GM21723 (cell line): ENCODE measurements around the gene CLPTM1L.
"Not testable (repeated sequence)": the region's sequence is repeated elsewhere in the genome, so short reads cannot be mapped to it uniquely, and the experiment has no call there.

ENCODE experiments used
- ATAC-seq: cut with Tn5 transposase; IDR thresholded peaks from one replicate; pipeline ENCODE4 v1.9.1; 2021; ENCODE audit warnings: mild to moderate bottlenecking, moderate library complexity; ENCODE audit not compliant: unreplicated experiment

Gene CLPTM1L

DNA sequence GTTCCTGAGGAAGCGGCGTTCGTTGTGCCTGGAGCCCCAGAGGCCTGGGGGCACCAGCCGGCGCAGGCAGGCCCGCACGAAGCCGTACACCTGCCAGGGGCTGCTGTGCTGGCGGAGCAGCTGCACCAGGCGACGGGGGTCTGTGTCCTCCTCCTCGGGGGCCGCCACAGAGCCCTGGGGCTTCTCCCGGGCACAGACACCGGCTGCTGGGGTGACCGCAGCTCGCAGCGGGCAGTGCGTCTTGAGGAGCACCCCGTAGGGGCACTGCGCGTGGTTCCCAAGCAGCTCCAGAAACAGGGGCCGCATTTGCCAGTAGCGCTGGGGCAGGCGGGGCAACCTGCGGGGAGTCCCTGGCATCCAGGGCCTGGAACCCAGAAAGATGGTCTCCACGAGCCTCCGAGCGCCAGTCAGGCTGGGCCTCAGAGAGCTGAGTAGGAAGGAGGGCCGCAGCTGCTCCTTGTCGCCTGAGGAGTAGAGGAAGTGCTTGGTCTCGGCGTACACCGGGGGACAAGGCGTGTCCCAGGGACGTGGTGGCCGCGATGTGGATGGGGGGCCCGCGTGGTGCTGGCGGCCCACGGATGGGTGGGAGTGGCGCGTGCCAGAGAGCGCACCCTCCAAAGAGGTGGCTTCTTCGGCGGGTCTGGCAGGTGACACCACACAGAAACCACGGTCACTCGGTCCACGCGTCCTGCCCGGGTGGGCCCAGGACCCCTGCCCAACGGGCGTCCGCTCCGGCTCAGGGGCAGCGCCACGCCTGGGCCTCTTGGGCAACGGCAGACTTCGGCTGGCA lies 51.3 kb downstream of the CLPTM1L start:
- ATAC-seq, result no peak

GRCh38 chr5:1292846-1293415 lies 52.0 kb downstream of the CLPTM1L start:
- no peak for ATAC-seq

DNA sequence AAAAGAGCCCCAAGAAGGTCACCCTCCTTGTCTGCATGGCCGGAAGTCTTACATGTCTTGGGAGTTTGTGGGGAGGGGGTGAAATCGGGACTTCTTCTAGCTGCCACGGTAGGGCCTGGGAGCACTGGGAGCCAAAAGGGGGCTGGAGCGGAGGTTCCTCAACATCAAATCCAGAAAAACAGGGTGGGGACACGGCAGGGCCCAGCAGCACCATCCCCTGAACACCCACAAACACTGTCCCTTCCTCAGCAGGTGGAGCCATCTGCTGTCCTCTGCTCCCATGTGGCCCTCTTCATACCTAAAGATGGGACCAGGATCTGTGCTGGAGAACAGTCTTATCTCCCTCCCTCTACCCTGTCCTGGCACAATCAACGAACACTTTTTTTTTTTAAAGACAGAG lies 52.8 kb downstream of the CLPTM1L start:
- ATAC-seq, result no peak

DNA sequence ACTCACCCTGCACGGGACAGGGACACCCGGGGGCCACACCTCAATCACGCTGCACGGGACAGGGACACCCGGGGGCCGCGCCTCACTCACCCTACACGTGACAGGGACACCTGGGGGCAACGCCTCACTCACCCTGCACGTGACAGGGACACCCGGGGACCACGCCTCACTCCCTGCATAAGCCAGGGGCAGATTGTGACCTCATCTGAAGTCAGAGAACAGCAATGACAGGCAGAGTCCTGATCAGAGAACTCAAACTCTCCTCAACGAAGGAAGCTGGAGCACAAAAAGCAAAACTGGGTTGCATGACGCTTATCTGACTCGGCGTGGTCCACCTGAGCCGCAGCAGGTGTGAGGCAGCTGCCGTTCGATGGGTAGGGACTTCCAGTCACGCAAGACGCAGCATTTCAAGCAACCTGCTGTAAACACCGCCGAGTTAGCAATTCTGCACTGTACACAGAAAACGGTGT lies 53.3 kb downstream of the CLPTM1L start:
- no peak for ATAC-seq

- not testable (repeated sequence) for ATAC-seq
Measured at GRCh38 chr5:1290956-1291355, 53.9 kb downstream of the CLPTM1L start.

- ATAC-seq, result not testable (repeated sequence)
Measured at GRCh38 chr5:1289559-1289958, 55.3 kb downstream of the CLPTM1L start.

- no peak for ATAC-seq
Measured at GRCh38 chr5:1288439-1289335, 56.2 kb downstream of the CLPTM1L start.

- ATAC-seq, result no peak
Measured at GRCh38 chr5:1285883-1286291, 59.0 kb downstream of the CLPTM1L start.

DNA sequence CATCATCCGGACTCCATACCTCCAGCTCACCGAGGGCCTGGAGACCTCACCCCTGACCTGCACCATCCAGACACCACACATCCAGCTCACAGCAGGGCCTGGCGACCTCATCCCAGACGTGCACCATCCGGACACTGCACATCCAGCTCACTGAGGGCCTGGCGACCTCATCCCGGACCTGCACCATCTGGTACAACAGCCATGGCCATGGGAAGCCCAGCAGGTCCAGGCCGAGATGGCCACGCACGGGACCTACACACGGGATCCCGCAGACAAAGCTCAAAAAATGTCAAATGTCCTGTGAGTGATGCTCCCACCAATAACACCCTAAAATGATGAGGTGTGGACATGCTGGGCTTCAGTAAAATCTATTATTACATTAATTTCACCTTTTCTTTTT lies 59.8 kb downstream of the CLPTM1L start:
- no peak for ATAC-seq

DNA sequence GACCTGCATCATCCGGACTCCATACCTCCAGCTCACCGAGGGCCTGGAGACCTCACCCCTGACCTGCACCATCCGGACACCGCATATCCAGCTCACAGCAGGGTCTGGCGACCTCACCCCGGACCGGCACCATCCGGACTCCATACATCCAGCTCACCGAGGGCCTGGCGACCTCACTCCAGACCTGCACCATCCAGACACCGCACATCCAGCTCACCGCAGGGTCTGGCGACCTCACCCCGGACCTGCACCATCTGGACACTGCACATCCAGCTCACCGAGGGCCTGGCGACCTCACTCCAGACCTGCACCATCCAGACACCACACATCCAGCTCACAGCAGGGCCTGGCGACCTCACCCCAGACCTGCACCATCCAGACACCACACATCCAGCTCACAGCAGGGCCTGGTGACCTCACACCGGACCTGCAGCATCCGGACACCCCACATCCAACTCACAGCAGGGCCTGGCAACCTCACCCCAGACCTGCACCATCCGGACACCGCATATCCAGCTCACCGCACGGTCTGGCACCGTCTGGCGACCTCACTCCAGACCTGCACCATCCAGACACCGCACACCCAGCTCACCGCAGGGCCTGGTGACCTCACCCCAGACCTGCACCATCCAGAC lies 60.4 kb downstream of the CLPTM1L start:
- ATAC-seq, result not testable (repeated sequence)

- not testable (repeated sequence) for ATAC-seq
Measured at GRCh38 chr5:1283729-1284041, 61.2 kb downstream of the CLPTM1L start.

- ATAC-seq, result not testable (repeated sequence)
Measured at GRCh38 chr5:1282993-1283728, 61.7 kb downstream of the CLPTM1L start.

GRCh38 chr5:1282131-1282992 lies 62.5 kb downstream of the CLPTM1L start:
- ATAC-seq, result no peak

- ATAC-seq, result no peak
Measured at GRCh38 chr5:1281038-1281882, 63.6 kb downstream of the CLPTM1L start.

- ATAC-seq, result no peak
Measured at GRCh38 chr5:1280177-1281037, 64.5 kb downstream of the CLPTM1L start.

DNA sequence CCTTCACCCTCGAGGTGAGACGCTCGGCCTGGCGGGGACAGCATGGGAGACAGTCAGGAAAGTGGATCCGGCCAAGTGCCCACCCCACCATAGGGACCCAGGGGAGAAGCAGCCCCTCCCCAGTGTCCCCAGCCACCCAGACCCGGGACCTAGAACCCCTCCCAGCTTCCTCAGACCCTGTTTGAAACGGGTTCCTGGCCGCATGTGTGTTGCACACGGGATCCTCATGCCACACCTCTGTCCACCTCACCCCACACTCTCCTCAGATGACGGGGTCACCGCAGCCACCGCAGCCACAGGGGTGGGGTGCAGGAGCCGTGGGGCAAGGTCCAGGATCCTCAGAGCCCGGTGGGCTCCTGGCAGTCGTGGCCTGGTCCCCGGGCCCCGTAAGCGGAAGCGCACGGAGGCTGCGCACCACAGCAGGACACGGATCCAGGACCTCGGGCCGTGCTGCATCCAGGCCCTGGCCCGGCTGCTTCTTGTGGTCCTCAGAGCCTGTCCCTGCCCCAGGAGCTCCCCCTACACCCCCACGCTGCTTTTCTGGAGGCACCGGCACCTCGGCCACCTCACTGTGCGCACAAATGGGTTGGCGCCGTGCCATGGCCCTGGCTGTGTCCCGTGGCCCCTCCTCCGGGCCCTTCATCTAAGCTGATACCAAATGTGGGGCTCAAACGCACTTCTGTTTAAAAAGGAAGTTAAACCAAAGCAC lies 65.3 kb downstream of the CLPTM1L start:
- no peak for ATAC-seq
